ENCODE measurements around the gene KRTAP1-4.
"Not testable (repeated sequence)": the region's sequence is repeated elsewhere in the genome, so short reads cannot be mapped to it uniquely, and the experiment has no call there.

The KRTAP1-4 gene

DNA sequence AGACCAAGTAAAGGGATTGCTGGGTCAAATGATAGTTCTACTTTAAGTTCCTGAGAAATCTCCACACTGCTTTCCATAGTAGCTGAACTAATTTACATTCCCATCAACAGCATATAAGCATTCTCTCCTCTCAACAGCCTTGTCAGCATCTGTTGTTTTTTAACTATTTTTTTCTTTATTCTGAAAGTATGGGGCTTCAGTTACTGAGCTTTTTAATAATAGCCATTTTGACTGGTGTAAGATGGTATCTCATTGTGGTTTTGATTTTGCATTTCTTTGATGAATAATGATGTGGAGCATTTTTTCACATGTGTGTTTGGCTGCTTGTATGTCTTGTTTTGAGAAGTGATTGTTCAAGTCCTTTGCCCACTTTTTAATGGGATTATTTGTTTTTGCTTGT, 22.6 kb upstream of the KRTAP1-4 start:
- no peak overlapping the region for H3K4me3 ChIP-seq (ENCODE audit: low read depth, low read length)
- H3K36me3 ChIP-seq = no peaks in the 10 kb centered on the region
- DNase-seq = no peak
- H3K27me3 ChIP-seq (ENCODE audit: insufficient read depth, low read depth, severe bottlenecking) = no peaks in the 10 kb centered on the region
- TF ChIP-seq, protein P1, sequence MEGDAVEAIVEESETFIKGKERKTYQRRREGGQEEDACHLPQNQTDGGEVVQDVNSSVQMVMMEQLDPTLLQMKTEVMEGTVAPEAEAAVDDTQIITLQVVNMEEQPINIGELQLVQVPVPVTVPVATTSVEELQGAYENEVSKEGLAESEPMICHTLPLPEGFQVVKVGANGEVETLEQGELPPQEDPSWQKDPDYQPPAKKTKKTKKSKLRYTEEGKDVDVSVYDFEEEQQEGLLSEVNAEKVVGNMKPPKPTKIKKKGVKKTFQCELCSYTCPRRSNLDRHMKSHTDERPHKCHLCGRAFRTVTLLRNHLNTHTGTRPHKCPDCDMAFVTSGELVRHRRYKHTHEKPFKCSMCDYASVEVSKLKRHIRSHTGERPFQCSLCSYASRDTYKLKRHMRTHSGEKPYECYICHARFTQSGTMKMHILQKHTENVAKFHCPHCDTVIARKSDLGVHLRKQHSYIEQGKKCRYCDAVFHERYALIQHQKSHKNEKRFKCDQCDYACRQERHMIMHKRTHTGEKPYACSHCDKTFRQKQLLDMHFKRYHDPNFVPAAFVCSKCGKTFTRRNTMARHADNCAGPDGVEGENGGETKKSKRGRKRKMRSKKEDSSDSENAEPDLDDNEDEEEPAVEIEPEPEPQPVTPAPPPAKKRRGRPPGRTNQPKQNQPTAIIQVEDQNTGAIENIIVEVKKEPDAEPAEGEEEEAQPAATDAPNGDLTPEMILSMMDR (IDR thresholded peaks at IDR 0.05; ENCODE audit: low read depth, low read length) = no peak
- H3K9me3 ChIP-seq (ENCODE audit: severe bottlenecking) = peaks cover 3% of the 10 kb centered on the region
- no peak overlapping the region for H3K27ac ChIP-seq

DNA sequence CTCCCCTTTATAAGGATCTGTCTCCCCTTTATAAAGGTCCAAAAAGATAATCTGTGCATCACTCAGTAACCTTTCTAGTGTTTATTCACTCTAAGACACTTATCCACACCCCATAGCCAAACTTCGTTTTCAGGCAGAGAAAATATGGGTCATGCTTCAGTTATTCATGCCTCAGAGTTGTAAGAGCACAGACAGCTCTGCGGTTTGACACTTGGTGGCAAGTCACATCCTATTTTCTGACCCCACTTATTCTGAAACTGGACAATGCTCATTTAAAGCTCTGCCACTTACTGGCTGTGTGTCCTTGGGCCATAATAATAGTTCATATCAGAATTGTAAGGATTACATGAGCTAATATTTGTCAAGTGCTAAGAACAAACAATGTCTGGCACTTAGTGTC, 19.1 kb upstream of the KRTAP1-4 start:
- H3K36me3 ChIP-seq = no peaks in the 10 kb centered on the region
- no peak overlapping the region for H3K4me3 ChIP-seq (ENCODE audit: low read depth, low read length)
- H3K27me3 ChIP-seq (ENCODE audit: insufficient read depth, low read depth, severe bottlenecking) = no peaks in the 10 kb centered on the region
- no peak for DNase-seq
- TF ChIP-seq, protein P1 (IDR thresholded peaks at IDR 0.05; ENCODE audit: low read depth, low read length) = no peak
- H3K9me3 ChIP-seq (ENCODE audit: severe bottlenecking) = no peaks in the 10 kb centered on the region
- H3K27ac ChIP-seq = no peak overlapping the region

DNA sequence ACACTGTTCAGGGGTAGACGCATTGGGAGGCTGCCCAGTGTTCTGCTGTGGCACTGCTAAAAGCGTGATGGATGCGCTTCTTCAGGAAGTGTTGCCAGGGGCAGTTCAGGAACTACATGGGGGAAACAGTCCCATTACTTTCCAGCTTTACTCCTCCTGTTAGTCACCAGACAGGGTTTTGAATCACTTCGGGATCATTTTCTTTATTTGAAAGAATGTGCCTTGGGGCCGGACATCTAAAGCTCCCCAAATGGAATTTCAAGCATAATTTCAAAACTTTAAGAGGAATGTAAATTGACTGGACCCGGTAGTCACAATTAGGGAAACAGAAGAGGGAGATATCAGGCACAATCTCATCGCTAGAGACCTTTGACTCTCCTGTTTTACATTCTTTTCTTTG, 18.4 kb upstream of the KRTAP1-4 start:
- TF ChIP-seq, protein P1 (IDR thresholded peaks at IDR 0.05; ENCODE audit: low read depth, low read length) = no peak
- peaks cover 2% of the 10 kb centered on the region for H3K9me3 ChIP-seq (ENCODE audit: severe bottlenecking)
- no peak overlapping the region for H3K27ac ChIP-seq
- no peak for DNase-seq
- H3K27me3 ChIP-seq (ENCODE audit: insufficient read depth, low read depth, severe bottlenecking) = no peaks in the 10 kb centered on the region
- H3K36me3 ChIP-seq = no peaks in the 10 kb centered on the region
- H3K4me3 ChIP-seq (ENCODE audit: low read depth, low read length) = no peak overlapping the region

DNA sequence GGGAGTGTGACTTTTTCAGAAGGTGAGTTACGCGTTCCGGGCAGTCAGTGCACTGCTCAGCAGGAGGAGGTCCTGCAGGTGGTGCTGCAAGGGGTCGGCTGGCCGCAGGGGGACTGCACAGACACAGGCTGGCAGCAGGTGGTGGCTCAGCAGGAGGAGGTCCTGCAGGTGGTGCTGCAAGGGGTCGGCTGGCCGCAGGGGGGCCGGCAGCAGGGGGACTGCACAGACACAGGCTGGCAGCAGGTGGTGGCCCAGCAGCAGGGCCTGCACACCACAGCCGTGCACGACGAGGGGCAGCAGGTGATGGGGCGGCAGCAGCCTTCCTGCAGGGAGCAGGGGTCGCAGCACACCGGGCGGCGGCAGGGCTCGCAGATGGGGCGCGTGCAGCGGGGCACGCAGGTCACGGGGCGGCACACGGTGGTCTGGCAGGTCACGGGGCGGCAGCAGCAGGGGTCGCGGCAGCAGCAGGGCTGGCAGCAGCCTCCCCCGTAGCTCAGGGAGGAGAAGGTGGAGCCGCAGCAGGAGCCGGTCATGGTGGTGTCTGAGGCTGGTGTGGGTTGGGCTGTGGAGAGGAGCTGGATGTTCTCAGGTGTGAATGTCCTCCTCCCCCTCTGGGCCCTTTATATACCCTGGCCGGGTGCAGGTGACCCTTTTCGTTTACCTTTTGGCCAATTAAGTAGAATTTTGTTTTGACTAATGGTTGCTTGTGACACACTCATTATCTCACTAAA, 16.9 kb upstream of the KRTAP1-4 start, which contains the start of gene KRTAP2-1:
TSS of gene KRTAP2-1 (minus strand) at position 582 of the 731 bp plus-strand sequence. CDS start at position 533, 49 bp downstream.
- not testable (repeated sequence) for H3K27ac ChIP-seq; H3K4me3 ChIP-seq (ENCODE audit: low read depth, low read length); H3K27me3 ChIP-seq (ENCODE audit: insufficient read depth, low read depth, severe bottlenecking); DNase-seq; H3K36me3 ChIP-seq
- peaks cover 10% of the 10 kb centered on the region for H3K9me3 ChIP-seq (ENCODE audit: severe bottlenecking)

DNA sequence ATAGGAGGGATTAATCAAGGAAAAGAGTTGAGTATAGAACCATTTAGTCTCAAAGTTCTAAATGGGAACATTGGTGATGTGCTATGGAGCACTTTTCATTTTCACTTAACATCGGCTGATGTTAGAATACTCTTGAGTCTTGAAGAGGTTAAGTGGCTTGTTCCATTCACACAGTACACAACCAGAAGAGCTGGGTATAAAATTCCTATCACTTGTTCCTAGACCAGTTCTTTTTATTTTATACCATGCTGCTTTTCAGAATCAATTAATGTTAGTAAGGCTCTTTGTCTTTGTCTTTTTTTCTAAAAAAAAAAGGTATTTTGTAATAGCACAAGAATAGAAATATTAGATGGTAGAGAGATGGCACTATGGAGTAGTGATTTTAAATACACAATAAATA, 13.0 kb upstream of the KRTAP1-4 start:
- Histone ChIP-seq H3K27me3 (ENCODE audit: insufficient read depth, low read depth, severe bottlenecking) (no peaks in the 10 kb centered on the region), H3K9me3 (ENCODE audit: severe bottlenecking) (peaks cover 10% of the 10 kb centered on the region), H3K36me3 (no peaks in the 10 kb centered on the region), H3K27ac (no peak overlapping the region), H3K4me3 (ENCODE audit: low read depth, low read length) (no peak overlapping the region)
- TF ChIP-seq, protein P1 (IDR thresholded peaks at IDR 0.05; ENCODE audit: low read depth, low read length) = no peak
- no peak for DNase-seq

DNA sequence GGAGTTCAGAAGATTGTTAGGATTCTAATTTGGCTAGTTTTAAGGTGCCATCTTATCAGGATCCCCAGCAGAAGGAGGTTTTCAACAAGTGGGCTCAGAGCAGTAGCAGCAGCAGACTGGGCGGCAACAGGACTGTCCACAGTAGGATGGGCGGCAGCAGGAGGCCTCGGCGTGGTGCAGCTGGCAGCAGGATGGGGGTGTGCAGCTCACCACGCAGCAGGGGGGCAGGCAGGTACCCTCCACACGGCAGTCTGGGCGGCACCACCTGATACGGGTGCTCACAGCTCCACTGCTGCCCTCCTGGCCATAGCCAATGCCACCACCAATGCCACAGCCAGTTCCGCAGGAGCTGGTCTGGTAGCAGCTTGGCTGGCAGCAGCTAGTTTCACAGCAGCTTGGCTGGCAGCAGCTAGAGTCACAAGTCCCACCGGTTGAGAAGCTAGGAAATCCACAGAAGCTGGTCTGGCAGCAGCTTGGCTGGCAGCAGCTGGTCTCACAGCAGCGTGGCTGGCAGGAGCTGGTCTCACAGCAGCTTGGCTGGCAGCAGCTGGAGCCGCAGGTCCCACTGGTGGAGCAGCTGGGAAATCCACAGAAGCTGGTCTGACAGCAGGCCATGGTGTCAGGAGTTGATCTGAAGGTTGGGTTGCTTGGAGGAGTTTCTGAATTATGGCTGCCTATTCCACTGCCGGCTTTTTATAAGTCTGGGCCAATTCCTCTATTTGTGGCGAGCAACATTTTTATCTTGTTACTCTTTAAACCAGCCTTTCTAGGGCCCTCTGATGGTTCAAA, 11.0 kb upstream of the KRTAP1-4 start, which contains the start of gene KRTAP1-1:
TSS of gene KRTAP1-1 (minus strand) at position 668 of the 789 bp plus-strand sequence. CDS start at position 615, 53 bp downstream.
- not testable (repeated sequence) for H3K36me3 ChIP-seq; H3K4me3 ChIP-seq (ENCODE audit: low read depth, low read length); DNase-seq; H3K27me3 ChIP-seq (ENCODE audit: insufficient read depth, low read depth, severe bottlenecking); H3K27ac ChIP-seq
- peaks cover 10% of the 10 kb centered on the region for H3K9me3 ChIP-seq (ENCODE audit: severe bottlenecking)

All from WERI-Rb-1 (cell line).